HEK293 (cell line): ENCODE results near the gene CDC42BPA.

Source experiments
- CTCF ChIA-PET: fragments of 350-600 bp; formaldehyde crosslinking; extraction: SDS; loops from one replicate; lab custom pipeline; 2021; ENCODE audit warnings: antibody characterized with exemption; lab: Yijun Ruan, JAX
- POLR2A ChIA-PET: fragments of 300-600 bp; formaldehyde crosslinking; extraction: SDS; loops from one replicate; lab custom pipeline; 2020; ENCODE audit warnings: antibody characterized with exemption, inconsistent platforms; lab: Yijun Ruan, JAX
- H3K27ac ChIP-seq: fragments of 200-500 bp; sonication (Bioruptor generic); 2 replicates; pipeline ENCODE4 v1.5.1; 2014; ENCODE audit warnings: low read depth, low read length, control low read depth, inconsistent platforms; ENCODE audit errors: extremely low read depth
- H3K36me3 ChIP-seq, 2 experiments: fragments of 200-500 bp in 1 of 2; sonication (Bioruptor generic) in 1 of 2; 1 replicate in 1 of 2; 2 replicates in 1 of 2; pipeline ENCODE4 v1.5.1; 2014 to 2017; ENCODE audit warnings: inconsistent platforms in 2 of 2, low read length in 2 of 2; ENCODE audit not compliant: control insufficient read depth in 2 of 2, insufficient read depth in 1 of 2
- H3K4me1 ChIP-seq: fragments of 200-500 bp; sonication (Bioruptor generic); 2 replicates; pipeline ENCODE4 v1.5.1; 2014; ENCODE audit warnings: mild to moderate bottlenecking, low read length, inconsistent platforms; ENCODE audit not compliant: control insufficient read depth, insufficient read depth
- H3K4me3 ChIP-seq: 2 replicates; pipeline ENCODE4 v1.5.1; 2011; ENCODE audit warnings: low read depth, mild to moderate bottlenecking, control low read depth, low read length, moderate library complexity
- H3K9me3 ChIP-seq: fragments of 200-500 bp; sonication (Bioruptor generic); 2 replicates; pipeline ENCODE4 v1.5.1; 2014; ENCODE audit warnings: low read depth, low read length, inconsistent platforms; ENCODE audit not compliant: control insufficient read depth, insufficient read depth
- OVOL3 ChIP-seq: fragments of 450-650 bp; formaldehyde crosslinking; IDR thresholded peaks from 2 replicates; pipeline ENCODE4 v1.5.1; 2016; ENCODE audit warnings: missing biosample characterization, missing genetic modification characterization
- PRDM1 ChIP-seq: fragments of 450-650 bp; formaldehyde crosslinking; IDR thresholded peaks from 2 replicates; pipeline ENCODE4; 2016; ENCODE audit warnings: missing biosample characterization, missing genetic modification characterization
- PRDM2 ChIP-seq: fragments of 450-650 bp; formaldehyde crosslinking; IDR thresholded peaks from 2 replicates; pipeline ENCODE4 v1.5.1; 2016; ENCODE audit warnings: missing biosample characterization, missing genetic modification characterization, borderline replicate concordance
- ZNF112 ChIP-seq: fragments of 450-650 bp; formaldehyde crosslinking; IDR thresholded peaks from 2 replicates; pipeline ENCODE4 v1.5.0; 2017; ENCODE audit warnings: missing biosample characterization, missing genetic modification characterization
- ZNF132 ChIP-seq: fragments of 450-650 bp; formaldehyde crosslinking; IDR thresholded peaks from 2 replicates; pipeline ENCODE4 v1.5.1; 2017; ENCODE audit warnings: missing biosample characterization, missing genetic modification characterization, borderline replicate concordance
- ZNF146 ChIP-seq: fragments of 450-650 bp; formaldehyde crosslinking; IDR thresholded peaks from 2 replicates; pipeline ENCODE4 v1.5.1; 2016; ENCODE audit warnings: missing biosample characterization, missing genetic modification characterization
- ZNF19 ChIP-seq: fragments of 450-650 bp; formaldehyde crosslinking; IDR thresholded peaks from 2 replicates; pipeline ENCODE4; 2016; ENCODE audit warnings: missing biosample characterization, missing genetic modification characterization, low read depth
- ZNF2 ChIP-seq: fragments of 450-650 bp; formaldehyde crosslinking; IDR thresholded peaks from 2 replicates; pipeline ENCODE4 v1.5.1; 2016; ENCODE audit warnings: missing biosample characterization, missing genetic modification characterization
- ZNF510 ChIP-seq: fragments of 450-650 bp; formaldehyde crosslinking; IDR thresholded peaks from 2 replicates; pipeline ENCODE4 v1.5.1; 2018; ENCODE audit warnings: mild to moderate bottlenecking, missing genetic modification characterization, missing biosample characterization; ENCODE audit not compliant: insufficient replicate concordance
- ZNF521 ChIP-seq: fragments of 450-650 bp; formaldehyde crosslinking; IDR thresholded peaks from 2 replicates; pipeline ENCODE4 v1.5.1; 2017; ENCODE audit warnings: missing biosample characterization, mild to moderate bottlenecking, missing genetic modification characterization
- ZNF561 ChIP-seq: fragments of 450-650 bp; IDR thresholded peaks from 2 replicates; pipeline ENCODE4 v1.5.1; 2018; ENCODE audit warnings: missing biosample characterization, missing genetic modification characterization, borderline replicate concordance
- ZNF580 ChIP-seq: fragments of 450-650 bp; formaldehyde crosslinking; IDR thresholded peaks from 2 replicates; pipeline ENCODE4 v1.5.1; 2016; ENCODE audit warnings: missing biosample characterization, missing genetic modification characterization
- ZNF664 ChIP-seq: fragments of 450-650 bp; formaldehyde crosslinking; IDR thresholded peaks from 2 replicates; pipeline ENCODE4 v1.5.1; 2016; ENCODE audit warnings: missing biosample characterization, missing genetic modification characterization
- ZNF76 ChIP-seq: fragments of 450-650 bp; formaldehyde crosslinking; IDR thresholded peaks from 2 replicates; pipeline ENCODE4; 2016; ENCODE audit warnings: low read depth, missing biosample characterization, missing genetic modification characterization, borderline replicate concordance
- ZNF777 ChIP-seq: fragments of 450-650 bp; formaldehyde crosslinking; IDR thresholded peaks from 2 replicates; pipeline ENCODE4 v1.5.1; 2017; ENCODE audit warnings: missing biosample characterization, missing genetic modification characterization, borderline replicate concordance
- TF ChIP-seq, protein P1 (sequence below): fragments of 450-650 bp; formaldehyde crosslinking; IDR thresholded peaks from 2 replicates; pipeline ENCODE4 v1.5.1; 2016; ENCODE audit warnings: missing biosample characterization, missing genetic modification characterization
- TF ChIP-seq, protein P2 (sequence below): fragments of 450-650 bp; formaldehyde crosslinking; IDR thresholded peaks from 2 replicates; pipeline ENCODE4 v1.5.1; 2016; ENCODE audit warnings: missing biosample characterization, missing genetic modification characterization

Gene CDC42BPA

DNA sequence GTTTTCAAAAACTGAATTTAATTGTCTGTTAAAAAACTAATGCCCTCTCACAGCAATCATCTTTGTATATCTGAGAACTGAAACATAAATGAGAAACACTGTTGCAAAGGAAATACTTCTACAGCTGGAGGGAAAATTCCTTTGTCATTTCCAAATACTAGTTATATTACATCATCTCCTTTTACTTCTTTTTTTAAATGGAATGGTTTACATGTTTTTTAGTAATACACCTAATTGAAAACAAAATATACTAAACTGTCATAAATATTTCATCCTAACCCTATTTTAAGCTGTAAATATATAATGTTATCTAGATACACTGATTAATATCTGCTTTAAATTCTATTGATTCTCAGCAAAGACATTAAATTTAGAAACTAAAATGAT is 19.1 kb downstream of the CDC42BPA start (continued):
- TF ChIP-seq PRDM2 (tag by site-specific recombination) = no peak
- TF ChIP-seq, protein P1, sequence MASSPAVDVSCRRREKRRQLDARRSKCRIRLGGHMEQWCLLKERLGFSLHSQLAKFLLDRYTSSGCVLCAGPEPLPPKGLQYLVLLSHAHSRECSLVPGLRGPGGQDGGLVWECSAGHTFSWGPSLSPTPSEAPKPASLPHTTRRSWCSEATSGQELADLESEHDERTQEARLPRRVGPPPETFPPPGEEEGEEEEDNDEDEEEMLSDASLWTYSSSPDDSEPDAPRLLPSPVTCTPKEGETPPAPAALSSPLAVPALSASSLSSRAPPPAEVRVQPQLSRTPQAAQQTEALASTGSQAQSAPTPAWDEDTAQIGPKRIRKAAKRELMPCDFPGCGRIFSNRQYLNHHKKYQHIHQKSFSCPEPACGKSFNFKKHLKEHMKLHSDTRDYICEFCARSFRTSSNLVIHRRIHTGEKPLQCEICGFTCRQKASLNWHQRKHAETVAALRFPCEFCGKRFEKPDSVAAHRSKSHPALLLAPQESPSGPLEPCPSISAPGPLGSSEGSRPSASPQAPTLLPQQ (tag by site-specific recombination) = peak; percentile 34; the same call in 1 of the 2 replicates
- TF ChIP-seq, all 188 proteins: peak for 8

DNA sequence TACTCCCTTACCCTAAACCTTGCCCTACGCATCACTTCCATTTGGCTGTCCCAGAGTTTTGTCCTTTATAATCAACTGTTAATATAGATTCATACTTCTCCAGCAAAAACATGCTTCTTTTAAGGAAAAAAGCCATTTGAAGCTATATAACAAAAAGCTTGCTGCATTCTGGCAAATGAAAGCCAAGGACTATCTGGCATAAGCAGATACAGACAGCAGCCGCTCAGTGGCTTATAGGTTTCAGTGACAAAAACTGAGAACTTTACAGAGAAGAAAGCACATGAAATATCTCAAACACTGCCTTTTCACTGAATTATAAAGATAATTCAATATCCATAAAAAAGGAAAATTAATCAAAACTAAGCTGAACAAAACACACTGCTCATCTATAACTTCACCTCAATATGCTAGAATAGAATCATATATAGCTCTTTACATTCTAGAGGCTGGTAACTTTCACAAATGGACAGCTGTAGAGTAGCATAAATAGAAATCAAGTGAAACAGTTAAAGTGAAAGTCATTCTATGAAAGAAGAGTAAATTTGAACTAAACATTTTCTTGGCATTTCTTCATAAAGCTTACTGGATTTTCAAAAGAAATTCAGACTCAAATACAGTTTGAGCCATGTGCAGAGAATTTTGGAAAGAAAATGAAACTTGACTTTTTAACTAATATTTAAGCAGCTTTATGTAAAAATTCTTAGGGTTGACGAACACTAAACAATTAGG is 19.6 kb downstream of the CDC42BPA start:
- TF ChIP-seq ZNF132 (no peak), PRDM1 (tag by site-specific recombination) (peak; percentile 94)
- Histone ChIP-seq H3K27ac (no peak overlapping the region), H3K36me3 (no peaks in the 10 kb centered on the region), H3K4me3 (no peak overlapping the region; the same call in 1 of the 2 replicates), H3K4me1 (peaks cover 13% of the 10 kb centered on the region), H3K9me3 (no peaks in the 10 kb centered on the region)
- CTCF ChIA-PET = interaction anchor here (0.5 to 1.8 kb wide), 8 partner anchors 9 to 672 kb away, joined by 3 to 8 read pairs (median 3); no protein-coding TSS in a partner anchor
- POLR2A ChIA-PET = interaction anchor here (1.0 kb wide), 1 partner anchor 13 kb away, joined by 3 read pairs; no protein-coding TSS in a partner anchor

- no peaks in the 10 kb centered on the region for H3K36me3 ChIP-seq
- H3K9me3 ChIP-seq = no peaks in the 10 kb centered on the region
- H3K27ac ChIP-seq = no peak overlapping the region
- H3K4me1 ChIP-seq = peaks cover 13% of the 10 kb centered on the region
- POLR2A ChIA-PET = no interaction called here
- CTCF ChIA-PET = interaction anchor here (0.6 kb wide), 1 partner anchor 15 kb away, joined by 3 read pairs; no protein-coding TSS in a partner anchor
- TF ChIP-seq ZNF580 (tag by site-specific recombination) (peak; percentile 61; the same call in 1 of the 2 replicates), ZNF146 (tag by site-specific recombination) (peak; percentile 98), ZNF510 (tag by site-specific recombination) (no peak)
- TF ChIP-seq, all 188 proteins: peak for 2
- H3K4me3 ChIP-seq = no peak overlapping the region
Observed at GRCh38 chr1:227297073-227297793, 21.1 kb downstream of the CDC42BPA start.

- Histone ChIP-seq H3K4me3 (no peak overlapping the region), H3K4me1 (peaks cover 13% of the 10 kb centered on the region), H3K27ac (no peak overlapping the region), H3K9me3 (no peaks in the 10 kb centered on the region), H3K36me3 (no peaks in the 10 kb centered on the region)
- POLR2A ChIA-PET = no interaction called here
- CTCF ChIA-PET = interaction anchor here (0.7 to 1.0 kb wide), 2 partner anchors 29 to 143 kb away, joined by 3 read pairs; no protein-coding TSS in a partner anchor
- TF ChIP-seq ZNF664 (tag by site-specific recombination) (no peak), OVOL3 (tag by site-specific recombination) (no peak), ZNF2 (tag by site-specific recombination) (no peak), ZNF19 (no peak), ZNF112 (tag by site-specific recombination) (no peak), ZNF777 (tag by site-specific recombination) (no peak), ZNF521 (tag by site-specific recombination) (no peak), ZNF561 (no peak), ZNF76 (no peak)
- TF ChIP-seq, protein P2, sequence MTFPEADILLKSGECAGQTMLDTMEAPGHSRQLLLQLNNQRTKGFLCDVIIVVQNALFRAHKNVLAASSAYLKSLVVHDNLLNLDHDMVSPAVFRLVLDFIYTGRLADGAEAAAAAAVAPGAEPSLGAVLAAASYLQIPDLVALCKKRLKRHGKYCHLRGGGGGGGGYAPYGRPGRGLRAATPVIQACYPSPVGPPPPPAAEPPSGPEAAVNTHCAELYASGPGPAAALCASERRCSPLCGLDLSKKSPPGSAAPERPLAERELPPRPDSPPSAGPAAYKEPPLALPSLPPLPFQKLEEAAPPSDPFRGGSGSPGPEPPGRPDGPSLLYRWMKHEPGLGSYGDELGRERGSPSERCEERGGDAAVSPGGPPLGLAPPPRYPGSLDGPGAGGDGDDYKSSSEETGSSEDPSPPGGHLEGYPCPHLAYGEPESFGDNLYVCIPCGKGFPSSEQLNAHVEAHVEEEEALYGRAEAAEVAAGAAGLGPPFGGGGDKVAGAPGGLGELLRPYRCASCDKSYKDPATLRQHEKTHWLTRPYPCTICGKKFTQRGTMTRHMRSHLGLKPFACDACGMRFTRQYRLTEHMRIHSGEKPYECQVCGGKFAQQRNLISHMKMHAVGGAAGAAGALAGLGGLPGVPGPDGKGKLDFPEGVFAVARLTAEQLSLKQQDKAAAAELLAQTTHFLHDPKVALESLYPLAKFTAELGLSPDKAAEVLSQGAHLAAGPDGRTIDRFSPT (tag by site-specific recombination) = no peak
Observed at GRCh38 chr1:227295609-227296008, 22.7 kb downstream of the CDC42BPA start.
